ENCODE measurements around the gene USP9X. TPM values are rescaled to one million over a fixed set of nuclear protein-coding genes. Genes with fewer than 3 reads are reported as not detected.
A peak's percentile ranks its signal among the peaks of the same experiment; 100 is the strongest.

USP9X gene
- total and polyA plus RNA-seq, 2 experiments from 2014 or later: 62.2 to 329 TPM

DNA sequence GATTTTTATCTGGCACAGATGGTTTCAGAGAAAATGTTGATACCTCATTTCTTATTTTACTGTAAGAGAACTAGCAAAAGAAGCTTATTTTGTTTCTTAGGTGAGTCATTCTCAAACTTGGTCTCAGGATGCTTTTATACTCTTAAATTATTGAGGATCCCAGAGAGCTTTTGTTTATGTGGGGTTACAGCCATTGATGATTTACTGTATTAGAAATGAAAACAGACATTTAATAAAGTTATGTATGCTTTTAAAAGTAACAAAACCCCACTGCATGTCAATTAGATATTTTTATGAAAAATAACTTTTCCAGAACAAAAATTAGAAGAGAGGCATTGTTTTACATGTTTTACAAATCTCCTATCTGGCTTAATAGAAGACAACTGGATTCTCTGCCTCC, 12.1 kb downstream of the USP9X start (continued):
- TF ChIP-seq, protein P1, sequence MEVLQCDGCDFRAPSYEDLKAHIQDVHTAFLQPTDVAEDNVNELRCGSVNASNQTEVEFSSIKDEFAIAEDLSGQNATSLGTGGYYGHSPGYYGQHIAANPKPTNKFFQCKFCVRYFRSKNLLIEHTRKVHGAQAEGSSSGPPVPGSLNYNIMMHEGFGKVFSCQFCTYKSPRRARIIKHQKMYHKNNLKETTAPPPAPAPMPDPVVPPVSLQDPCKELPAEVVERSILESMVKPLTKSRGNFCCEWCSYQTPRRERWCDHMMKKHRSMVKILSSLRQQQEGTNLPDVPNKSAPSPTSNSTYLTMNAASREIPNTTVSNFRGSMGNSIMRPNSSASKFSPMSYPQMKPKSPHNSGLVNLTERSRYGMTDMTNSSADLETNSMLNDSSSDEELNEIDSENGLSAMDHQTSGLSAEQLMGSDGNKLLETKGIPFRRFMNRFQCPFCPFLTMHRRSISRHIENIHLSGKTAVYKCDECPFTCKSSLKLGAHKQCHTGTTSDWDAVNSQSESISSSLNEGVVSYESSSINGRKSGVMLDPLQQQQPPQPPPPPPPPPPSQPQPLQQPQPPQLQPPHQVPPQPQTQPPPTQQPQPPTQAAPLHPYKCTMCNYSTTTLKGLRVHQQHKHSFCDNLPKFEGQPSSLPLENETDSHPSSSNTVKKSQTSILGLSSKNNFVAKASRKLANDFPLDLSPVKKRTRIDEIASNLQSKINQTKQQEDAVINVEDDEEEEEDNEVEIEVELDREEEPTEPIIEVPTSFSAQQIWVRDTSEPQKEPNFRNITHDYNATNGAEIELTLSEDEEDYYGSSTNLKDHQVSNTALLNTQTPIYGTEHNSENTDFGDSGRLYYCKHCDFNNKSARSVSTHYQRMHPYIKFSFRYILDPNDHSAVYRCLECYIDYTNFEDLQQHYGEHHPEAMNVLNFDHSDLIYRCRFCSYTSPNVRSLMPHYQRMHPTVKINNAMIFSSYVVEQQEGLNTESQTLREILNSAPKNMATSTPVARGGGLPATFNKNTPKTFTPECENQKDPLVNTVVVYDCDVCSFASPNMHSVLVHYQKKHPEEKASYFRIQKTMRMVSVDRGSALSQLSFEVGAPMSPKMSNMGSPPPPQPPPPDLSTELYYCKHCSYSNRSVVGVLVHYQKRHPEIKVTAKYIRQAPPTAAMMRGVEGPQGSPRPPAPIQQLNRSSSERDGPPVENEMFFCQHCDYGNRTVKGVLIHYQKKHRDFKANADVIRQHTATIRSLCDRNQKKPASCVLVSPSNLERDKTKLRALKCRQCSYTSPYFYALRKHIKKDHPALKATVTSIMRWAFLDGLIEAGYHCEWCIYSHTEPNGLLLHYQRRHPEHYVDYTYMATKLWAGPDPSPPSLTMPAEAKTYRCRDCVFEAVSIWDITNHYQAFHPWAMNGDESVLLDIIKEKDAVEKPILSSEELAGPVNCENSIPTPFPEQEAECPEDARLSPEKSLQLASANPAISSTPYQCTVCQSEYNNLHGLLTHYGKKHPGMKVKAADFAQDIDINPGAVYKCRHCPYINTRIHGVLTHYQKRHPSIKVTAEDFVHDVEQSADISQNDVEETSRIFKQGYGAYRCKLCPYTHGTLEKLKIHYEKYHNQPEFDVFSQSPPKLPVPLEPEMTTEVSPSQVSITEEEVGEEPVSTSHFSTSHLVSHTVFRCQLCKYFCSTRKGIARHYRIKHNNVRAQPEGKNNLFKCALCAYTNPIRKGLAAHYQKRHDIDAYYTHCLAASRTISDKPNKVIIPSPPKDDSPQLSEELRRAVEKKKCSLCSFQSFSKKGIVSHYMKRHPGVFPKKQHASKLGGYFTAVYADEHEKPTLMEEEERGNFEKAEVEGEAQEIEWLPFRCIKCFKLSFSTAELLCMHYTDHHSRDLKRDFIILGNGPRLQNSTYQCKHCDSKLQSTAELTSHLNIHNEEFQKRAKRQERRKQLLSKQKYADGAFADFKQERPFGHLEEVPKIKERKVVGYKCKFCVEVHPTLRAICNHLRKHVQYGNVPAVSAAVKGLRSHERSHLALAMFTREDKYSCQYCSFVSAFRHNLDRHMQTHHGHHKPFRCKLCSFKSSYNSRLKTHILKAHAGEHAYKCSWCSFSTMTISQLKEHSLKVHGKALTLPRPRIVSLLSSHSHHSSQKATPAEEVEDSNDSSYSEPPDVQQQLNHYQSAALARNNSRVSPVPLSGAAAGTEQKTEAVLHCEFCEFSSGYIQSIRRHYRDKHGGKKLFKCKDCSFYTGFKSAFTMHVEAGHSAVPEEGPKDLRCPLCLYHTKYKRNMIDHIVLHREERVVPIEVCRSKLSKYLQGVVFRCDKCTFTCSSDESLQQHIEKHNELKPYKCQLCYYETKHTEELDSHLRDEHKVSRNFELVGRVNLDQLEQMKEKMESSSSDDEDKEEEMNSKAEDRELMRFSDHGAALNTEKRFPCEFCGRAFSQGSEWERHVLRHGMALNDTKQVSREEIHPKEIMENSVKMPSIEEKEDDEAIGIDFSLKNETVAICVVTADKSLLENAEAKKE (CRISPR knock-in tag; IDR thresholded peaks at IDR 0.05): no peak

- H3K9me3 Mint-ChIP-seq: no peaks in the 10 kb centered on the region
- Histone ChIP-seq H3K36me3 (ENCODE audit: insufficient read depth) (no peaks in the 10 kb centered on the region), H3K9me2 (ENCODE audit: insufficient read depth) (no peaks in the 10 kb centered on the region), H4K20me1 (replicated peaks; ENCODE audit: insufficient read depth) (peaks cover 54% of the 10 kb centered on the region), H3K79me2 (replicated peaks; ENCODE audit: insufficient read depth) (peaks cover 100% of the 10 kb centered on the region), H3F3A (replicated peaks; ENCODE audit: low read depth) (no peaks in the 10 kb centered on the region), H3K27ac (ENCODE audit: low read depth) (no peak overlapping the region), H3K4me1 (ENCODE audit: insufficient read depth) (peaks cover 57% of the 10 kb centered on the region), H3K4me2 (peak overlapping the region; percentile 51; the same call in 1 of the 2 replicates), H3K27me3 (ENCODE audit: insufficient read depth) (no peaks in the 10 kb centered on the region), H3K4me3 (no peak overlapping the region), H2AFZ (no peak overlapping the region)
- no peak overlapping the region for H3K27ac Mint-ChIP-seq
- peaks cover 5% of the 10 kb centered on the region for H3K27me3 Mint-ChIP-seq (ENCODE audit: insufficient read depth, low read depth, poor library complexity)
- H3K4me3 Mint-ChIP-seq: peak overlapping the region; percentile 12; the same call in 1 of the 3 replicates
- H3K4me1 Mint-ChIP-seq: peaks cover 44% of the 10 kb centered on the region
- DNase-seq (ENCODE audit: low spot score) (no peak), ATAC-seq (no peak)
- H3K36me3 Mint-ChIP-seq (ENCODE audit: low read depth): peaks cover 32% of the 10 kb centered on the region; the same call in 2 of the 3 replicates
- no peak for TF ChIP-seq EZH2 (IDR thresholded peaks at IDR 0.05; ENCODE audit: low read depth, unreplicated experiment)
- no peak for TF ChIP-seq NANOG (IDR thresholded peaks at IDR 0.05; ENCODE audit: borderline replicate concordance)
- TF ChIP-seq EZH2phosphoT487 (IDR thresholded peaks at IDR 0.05; ENCODE audit: unreplicated experiment): no peak
- TF ChIP-seq, protein P1 (CRISPR knock-in tag; IDR thresholded peaks at IDR 0.05): no peak
- TF ChIP-seq CREB1 (CRISPR knock-in tag; IDR thresholded peaks at IDR 0.05; ENCODE audit: low read depth): no peak
- TF ChIP-seq JUNB (IDR thresholded peaks at IDR 0.05; ENCODE audit: unreplicated experiment): no peak
- TF ChIP-seq ZNF114 (CRISPR knock-in tag; IDR thresholded peaks at IDR 0.05): no peak
- TF ChIP-seq, protein P2, sequence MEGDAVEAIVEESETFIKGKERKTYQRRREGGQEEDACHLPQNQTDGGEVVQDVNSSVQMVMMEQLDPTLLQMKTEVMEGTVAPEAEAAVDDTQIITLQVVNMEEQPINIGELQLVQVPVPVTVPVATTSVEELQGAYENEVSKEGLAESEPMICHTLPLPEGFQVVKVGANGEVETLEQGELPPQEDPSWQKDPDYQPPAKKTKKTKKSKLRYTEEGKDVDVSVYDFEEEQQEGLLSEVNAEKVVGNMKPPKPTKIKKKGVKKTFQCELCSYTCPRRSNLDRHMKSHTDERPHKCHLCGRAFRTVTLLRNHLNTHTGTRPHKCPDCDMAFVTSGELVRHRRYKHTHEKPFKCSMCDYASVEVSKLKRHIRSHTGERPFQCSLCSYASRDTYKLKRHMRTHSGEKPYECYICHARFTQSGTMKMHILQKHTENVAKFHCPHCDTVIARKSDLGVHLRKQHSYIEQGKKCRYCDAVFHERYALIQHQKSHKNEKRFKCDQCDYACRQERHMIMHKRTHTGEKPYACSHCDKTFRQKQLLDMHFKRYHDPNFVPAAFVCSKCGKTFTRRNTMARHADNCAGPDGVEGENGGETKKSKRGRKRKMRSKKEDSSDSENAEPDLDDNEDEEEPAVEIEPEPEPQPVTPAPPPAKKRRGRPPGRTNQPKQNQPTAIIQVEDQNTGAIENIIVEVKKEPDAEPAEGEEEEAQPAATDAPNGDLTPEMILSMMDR (conservative IDR thresholded peaks at IDR 0.05; ENCODE audit: low read depth in 2 of 2): no peak
Measured at GRCh38 chrX:41100200-41100599, 15.0 kb downstream of the USP9X start.
